Thyroid gland (tissue), 4 donors: ENCODE results near the gene RAB9B. TPM values are rescaled to one million over a fixed set of nuclear protein-coding genes. Genes with fewer than 3 reads are reported as not detected.
A peak's percentile ranks its signal among the peaks of the same experiment; 100 is the strongest.
"Not testable (repeated sequence)": the region's sequence is repeated elsewhere in the genome, so short reads cannot be mapped to it uniquely, and the experiment has no call there.

Experiments used
- DNase-seq, 2 donors: peaks; one replicate each; pipeline ENCODE4 v3.0.0-alpha.2; 2019
- H3K27ac ChIP-seq, 3 donors: fragments of 200-600 bp; sonication (generic); 1 replicate in 2 of 3; 2 replicates in 1 of 3; pipeline ENCODE4 v1.5.1; 2016 to 2019; ENCODE audit warnings: mild to moderate bottlenecking in 1 of 3, moderate library complexity in 1 of 3
- H3K27me3 ChIP-seq: fragments of 200-600 bp; sonication (generic); one replicate; pipeline ENCODE4 v1.5.1; 2019
- H3K36me3 ChIP-seq, 2 donors: fragments of 200-600 bp; sonication (generic); one replicate each; pipeline ENCODE4 v1.5.1; 2016 to 2019
- H3K4me1 ChIP-seq, 2 donors: fragments of 200-600 bp; sonication (generic); one replicate each; pipeline ENCODE4 v1.5.1; 2017 to 2019
- H3K4me3 ChIP-seq, 3 donors: fragments of 200-600 bp; sonication (generic); replicated peaks in 1 of 3; 1 replicate in 2 of 3; 2 replicates in 1 of 3; pipeline ENCODE4 v1.5.1; 2016; ENCODE audit warnings: mild to moderate bottlenecking in 1 of 3
- H3K9me3 ChIP-seq: fragments of 200-600 bp; sonication (generic); one replicate; pipeline ENCODE4 v1.5.1; 2017
- CTCF ChIP-seq, 6 experiments: fragments of 200-600 bp in 3 of 6; fragments of 450-650 bp in 3 of 6; sonication (generic) in 3 of 6; IDR thresholded peaks; one replicate each; pipeline ENCODE4 v1.5.1; 2016 to 2019; ENCODE audit warnings: antibody characterized with exemption in 6 of 6, mild to moderate bottlenecking in 2 of 6, inconsistent platforms in 1 of 6, moderate library complexity in 1 of 6
- POLR2A ChIP-seq, 2 donors: fragments of 450-650 bp; IDR thresholded peaks; one replicate each; pipeline ENCODE4 v1.6.1; 2017; ENCODE audit warnings: antibody characterized with exemption in 2 of 2, mild to moderate bottlenecking in 2 of 2, moderate library complexity in 1 of 2
- WGBS, 2 donors: methylation state at CpG; one replicate each; pipeline ENCODE4 v1.1.5; 2017; 5-methylcytosine and 5-hydroxymethylcytosine counted together
- intact Hi-C: fragments of 100-400 bp; cut with DNase I; formaldehyde crosslinking; loops from one replicate; pipeline ENCODE4 v1.15.1; 2023
- total RNA-seq, 4 donors: library from RNA; depleted of rRNA; stranded (reverse); fragments of >200 nt; gene quantifications; one replicate each; pipeline ENCODE4 v1.2.3, GENCODE V29; 2016

RAB9B gene
- total RNA-seq, 4 donors from 2014 or later, result 1.9 to 4.1 (median 2.9) TPM

GRCh38 chrX:103817502-103817901 is 14.6 kb downstream of the RAB9B start:
- Histone ChIP-seq H3K9me3 (no peaks in the 10 kb centered on the region), H3K4me1 (no peaks in the 10 kb centered on the region), H3K36me3 (no peaks in the 10 kb centered on the region), H3K27ac (no peak overlapping the region), H3K4me3 (no peak overlapping the region), H3K27me3 (no peaks in the 10 kb centered on the region)
- intact Hi-C loops, result loop anchor here (5.0 kb wide), 1 partner anchor 285 kb away; no protein-coding TSS in a partner anchor
- TF ChIP-seq CTCF (IDR thresholded peaks at IDR 0.05) (peak; percentile 34 to 85 (median 53)), POLR2A (IDR thresholded peaks at IDR 0.05) (no peak)
- 18 to 24% methylated on average over 5 of the region's 5 CpGs for WGBS, 2 donors
- no peak for DNase-seq

- H3K4me3 ChIP-seq, DNase-seq, H3K27me3 ChIP-seq, H3K4me1 ChIP-seq, H3K9me3 ChIP-seq, H3K27ac ChIP-seq, H3K36me3 ChIP-seq: not testable (repeated sequence)
- intact Hi-C loops, result loop anchor here (5.0 kb wide), 1 partner anchor 285 kb away; no protein-coding TSS in a partner anchor
- WGBS, 2 donors, result 40 to 51% methylated on average over 5 of the region's 5 CpGs
Observed at GRCh38 chrX:103817101-103817500, 15.0 kb downstream of the RAB9B start.

GRCh38 chrX:103811858-103812257 is 20.2 kb downstream of the RAB9B start:
- intact Hi-C loops, result no loop called here
- no peak for TF ChIP-seq POLR2A (IDR thresholded peaks at IDR 0.05)
- TF ChIP-seq CTCF (IDR thresholded peaks at IDR 0.05), result no peak
- WGBS, 2 donors, result 90 to 98% methylated on average over 3 of the region's 3 CpGs
- Histone ChIP-seq H3K9me3 (no peaks in the 10 kb centered on the region), H3K4me3 (no peak overlapping the region), H3K36me3 (no peaks in the 10 kb centered on the region), H3K27ac (no peak overlapping the region), H3K4me1 (no peaks in the 10 kb centered on the region), H3K27me3 (no peaks in the 10 kb centered on the region)
- no peak for DNase-seq

- 71 to 84% methylated on average over 4 of the region's 4 CpGs for WGBS, 2 donors
- no peak for DNase-seq
- H3K4me1 ChIP-seq, result no peaks in the 10 kb centered on the region
- H3K27ac ChIP-seq, result no peak overlapping the region
- TF ChIP-seq POLR2A (IDR thresholded peaks at IDR 0.05) (no peak), CTCF (IDR thresholded peaks at IDR 0.05) (no peak)
- H3K9me3 ChIP-seq, result no peaks in the 10 kb centered on the region
- H3K36me3 ChIP-seq, result no peaks in the 10 kb centered on the region
- intact Hi-C loops, result no loop called here
- H3K27me3 ChIP-seq, result no peaks in the 10 kb centered on the region
- no peak overlapping the region for H3K4me3 ChIP-seq
Observed at GRCh38 chrX:103806862-103807474, 25.1 kb downstream of the RAB9B start.

GRCh38 chrX:103805860-103806259 is 26.2 kb downstream of the RAB9B start:
- no peaks in the 10 kb centered on the region for H3K4me1 ChIP-seq
- intact Hi-C loops, result no loop called here
- TF ChIP-seq CTCF (IDR thresholded peaks at IDR 0.05) (no peak), POLR2A (IDR thresholded peaks at IDR 0.05) (no peak)
- DNase-seq, result no peak
- no peaks in the 10 kb centered on the region for H3K9me3 ChIP-seq
- H3K4me3 ChIP-seq, result no peak overlapping the region
- no peak overlapping the region for H3K27ac ChIP-seq
- H3K36me3 ChIP-seq, result no peaks in the 10 kb centered on the region
- no peaks in the 10 kb centered on the region for H3K27me3 ChIP-seq
